GM12873 (cell line): ENCODE measurements around the gene ANKS1A.

ENCODE experiments used
- TF ChIP-seq, protein P1 (sequence below): IDR thresholded peaks from 2 replicates; pipeline ENCODE4 v1.5.1; 2012; ENCODE audit warnings: low read depth, mild to moderate bottlenecking, moderate library complexity, low read length, control low read depth; ENCODE audit not compliant: insufficient read depth; ENCODE audit errors: missing control alignments

Gene ANKS1A

DNA sequence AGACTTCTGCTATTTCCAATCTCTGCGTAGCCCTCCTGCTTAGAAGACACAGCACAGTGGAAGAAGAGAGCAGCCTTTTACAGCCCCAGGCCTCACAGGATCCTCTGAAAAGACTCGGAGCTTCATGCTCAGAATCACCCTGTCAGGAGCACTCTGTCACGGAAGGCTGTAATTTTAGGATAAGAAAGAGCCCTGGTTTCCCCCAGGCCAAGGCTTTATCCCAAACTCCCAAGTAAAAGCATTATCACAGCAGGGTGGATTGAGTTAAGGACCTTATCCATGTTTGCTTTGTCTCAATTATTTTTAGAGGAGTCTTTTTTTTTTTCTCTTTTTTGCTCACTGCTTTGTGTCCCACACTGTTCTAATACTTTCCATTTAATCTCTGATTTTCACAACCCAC lies 39.2 kb downstream of the ANKS1A start:
- TF ChIP-seq, protein P1, sequence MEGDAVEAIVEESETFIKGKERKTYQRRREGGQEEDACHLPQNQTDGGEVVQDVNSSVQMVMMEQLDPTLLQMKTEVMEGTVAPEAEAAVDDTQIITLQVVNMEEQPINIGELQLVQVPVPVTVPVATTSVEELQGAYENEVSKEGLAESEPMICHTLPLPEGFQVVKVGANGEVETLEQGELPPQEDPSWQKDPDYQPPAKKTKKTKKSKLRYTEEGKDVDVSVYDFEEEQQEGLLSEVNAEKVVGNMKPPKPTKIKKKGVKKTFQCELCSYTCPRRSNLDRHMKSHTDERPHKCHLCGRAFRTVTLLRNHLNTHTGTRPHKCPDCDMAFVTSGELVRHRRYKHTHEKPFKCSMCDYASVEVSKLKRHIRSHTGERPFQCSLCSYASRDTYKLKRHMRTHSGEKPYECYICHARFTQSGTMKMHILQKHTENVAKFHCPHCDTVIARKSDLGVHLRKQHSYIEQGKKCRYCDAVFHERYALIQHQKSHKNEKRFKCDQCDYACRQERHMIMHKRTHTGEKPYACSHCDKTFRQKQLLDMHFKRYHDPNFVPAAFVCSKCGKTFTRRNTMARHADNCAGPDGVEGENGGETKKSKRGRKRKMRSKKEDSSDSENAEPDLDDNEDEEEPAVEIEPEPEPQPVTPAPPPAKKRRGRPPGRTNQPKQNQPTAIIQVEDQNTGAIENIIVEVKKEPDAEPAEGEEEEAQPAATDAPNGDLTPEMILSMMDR: no peak

DNA sequence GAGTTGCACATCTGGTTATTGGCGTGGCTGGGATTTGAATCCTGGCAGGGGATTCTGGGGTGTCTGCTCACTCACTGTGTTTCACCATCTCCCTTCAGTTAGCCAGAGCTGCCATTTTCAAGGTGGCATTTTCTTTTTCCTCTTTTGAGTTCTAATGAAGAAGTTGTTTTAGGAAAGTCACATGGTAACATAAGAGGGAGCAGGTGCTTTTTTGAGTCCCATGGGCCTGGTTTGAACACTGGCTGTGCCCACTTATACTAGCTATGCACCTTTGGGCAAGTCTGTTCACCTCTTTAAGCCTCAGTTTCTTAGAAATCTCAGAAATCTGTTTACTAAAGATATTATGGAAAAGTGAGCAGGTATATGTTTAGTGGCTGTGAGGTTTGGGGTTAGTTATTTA lies 39.6 kb downstream of the ANKS1A start:
- TF ChIP-seq, protein P1: no peak

DNA sequence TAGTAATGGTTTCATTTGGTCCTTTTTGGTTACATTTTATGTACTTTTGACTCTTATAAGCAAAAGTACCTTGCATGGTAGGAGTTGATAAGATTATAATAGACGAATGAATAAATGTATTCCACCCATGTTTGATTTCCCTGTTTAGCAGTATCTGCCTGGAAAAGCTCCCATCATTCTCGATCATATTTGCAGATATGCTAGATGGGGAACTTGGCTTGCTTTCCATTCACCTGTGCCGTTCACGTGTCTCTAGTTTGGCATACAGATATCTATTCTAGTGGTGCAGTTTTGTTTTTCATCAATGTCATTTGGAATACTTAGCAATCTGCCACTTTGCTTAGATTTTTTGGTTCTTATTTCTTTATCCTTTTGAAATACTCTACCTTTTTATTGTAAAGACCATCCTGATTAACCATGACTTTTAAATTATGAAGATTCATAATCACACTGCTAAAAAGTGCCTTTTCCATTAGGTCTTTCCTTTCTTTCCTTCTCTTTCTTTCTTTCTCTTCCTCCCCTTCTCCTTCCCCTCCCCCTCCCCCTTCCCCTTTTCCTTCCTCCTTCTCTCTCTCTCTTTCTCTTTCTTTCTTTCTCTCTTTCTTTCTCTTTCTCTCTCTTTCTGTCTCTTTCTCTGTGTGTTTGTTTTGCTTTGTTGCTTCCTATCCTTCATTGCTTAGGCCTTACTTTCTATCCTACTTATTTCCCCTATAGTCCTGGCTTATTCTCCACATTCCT lies 40.4 kb downstream of the ANKS1A start:
- TF ChIP-seq, protein P1: no peak

DNA sequence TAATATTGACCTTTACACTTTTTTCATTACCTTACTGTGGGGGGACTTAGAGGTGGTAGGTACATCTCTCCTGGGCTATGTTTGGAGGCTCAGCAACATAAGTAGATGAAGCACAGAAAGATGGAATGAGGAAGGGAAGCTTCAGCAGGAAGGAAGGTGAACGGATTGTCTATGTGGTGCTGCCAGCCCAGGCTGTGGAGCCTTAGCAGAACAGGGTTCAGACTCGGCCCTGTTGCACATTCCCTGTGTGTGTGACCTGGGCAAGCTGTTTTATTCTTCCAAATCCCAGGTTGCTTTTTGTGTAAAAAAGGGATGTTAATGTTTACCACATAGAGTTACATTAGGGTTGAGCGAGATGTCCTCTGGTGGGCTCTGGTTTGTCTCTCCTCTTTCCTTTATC lies 41.2 kb downstream of the ANKS1A start:
- TF ChIP-seq, protein P1: no peak

DNA sequence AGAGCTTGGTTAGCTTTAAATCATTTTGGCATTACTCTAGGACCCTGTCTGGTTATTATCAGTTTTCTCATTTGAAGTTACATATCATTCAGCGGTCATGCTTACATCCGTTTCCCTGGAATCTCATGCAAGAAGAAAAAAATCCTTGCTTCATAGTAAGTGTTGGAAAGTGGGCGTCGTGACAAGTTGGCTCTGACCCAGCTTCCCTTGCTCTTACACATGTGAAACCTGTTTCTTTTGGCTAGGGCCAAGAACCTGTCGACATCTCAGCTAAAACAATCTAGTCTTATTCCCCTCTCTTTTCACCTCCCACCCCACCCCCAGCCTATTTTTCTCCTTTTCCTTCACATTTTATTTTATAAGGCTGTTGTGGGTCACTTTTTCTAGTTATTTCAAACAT lies 45.5 kb downstream of the ANKS1A start:
- TF ChIP-seq, protein P1: no peak

DNA sequence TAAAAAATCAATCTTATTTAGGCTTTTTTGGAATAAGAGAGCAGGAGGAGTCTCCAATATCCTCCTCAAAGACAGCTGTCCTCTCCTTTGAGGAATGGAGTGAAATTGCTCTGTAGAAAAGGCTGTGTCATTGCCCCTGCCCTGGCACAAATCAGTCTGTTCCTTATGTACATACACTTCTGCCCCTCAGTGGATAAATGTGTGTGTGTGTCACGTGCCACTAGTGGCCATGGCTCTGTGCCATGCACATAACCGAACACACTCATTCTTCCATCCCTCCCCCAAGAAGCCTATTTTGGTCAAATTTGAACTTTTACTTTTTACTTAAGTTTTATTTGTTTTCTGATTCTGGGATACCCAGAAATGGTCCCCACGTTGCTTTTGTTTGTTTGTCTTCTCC lies 49.2 kb downstream of the ANKS1A start:
- TF ChIP-seq, protein P1: no peak

DNA sequence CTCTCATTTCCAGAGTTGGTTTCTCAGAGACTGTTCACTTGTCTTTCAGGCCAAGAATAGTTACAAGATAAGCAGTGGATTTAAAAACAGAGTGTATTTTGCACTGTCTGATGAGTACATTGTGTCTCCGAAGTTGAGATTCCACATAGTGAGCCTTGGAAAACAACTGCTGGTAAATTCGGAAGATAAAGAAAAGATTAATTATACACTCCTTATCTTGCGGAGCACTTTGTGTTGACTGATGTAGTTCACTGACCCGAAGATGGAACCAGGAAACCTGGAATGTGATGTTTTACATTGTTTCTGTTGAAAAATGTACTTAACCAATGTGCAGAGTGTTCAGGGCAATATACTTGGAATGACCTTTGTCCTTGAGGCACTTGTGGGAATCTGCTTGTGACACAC lies 51.0 kb downstream of the ANKS1A start:
- TF ChIP-seq, protein P1: no peak
